GM19240 (cell line): Measurements from ENCODE around the gene FCER2.
A peak's percentile ranks its signal among the peaks of the same experiment; 100 is the strongest.

Experiments used
- DNase-seq: peaks from one replicate; pipeline ENCODE4 v3.0.0; 2011; ENCODE audit warnings: low spot score; ENCODE audit not compliant: insufficient read length

Gene FCER2

GRCh38 chr19:7701049-7701653 is 780 bp downstream of the FCER2 start:
- DNase-seq, result no peak

DNA sequence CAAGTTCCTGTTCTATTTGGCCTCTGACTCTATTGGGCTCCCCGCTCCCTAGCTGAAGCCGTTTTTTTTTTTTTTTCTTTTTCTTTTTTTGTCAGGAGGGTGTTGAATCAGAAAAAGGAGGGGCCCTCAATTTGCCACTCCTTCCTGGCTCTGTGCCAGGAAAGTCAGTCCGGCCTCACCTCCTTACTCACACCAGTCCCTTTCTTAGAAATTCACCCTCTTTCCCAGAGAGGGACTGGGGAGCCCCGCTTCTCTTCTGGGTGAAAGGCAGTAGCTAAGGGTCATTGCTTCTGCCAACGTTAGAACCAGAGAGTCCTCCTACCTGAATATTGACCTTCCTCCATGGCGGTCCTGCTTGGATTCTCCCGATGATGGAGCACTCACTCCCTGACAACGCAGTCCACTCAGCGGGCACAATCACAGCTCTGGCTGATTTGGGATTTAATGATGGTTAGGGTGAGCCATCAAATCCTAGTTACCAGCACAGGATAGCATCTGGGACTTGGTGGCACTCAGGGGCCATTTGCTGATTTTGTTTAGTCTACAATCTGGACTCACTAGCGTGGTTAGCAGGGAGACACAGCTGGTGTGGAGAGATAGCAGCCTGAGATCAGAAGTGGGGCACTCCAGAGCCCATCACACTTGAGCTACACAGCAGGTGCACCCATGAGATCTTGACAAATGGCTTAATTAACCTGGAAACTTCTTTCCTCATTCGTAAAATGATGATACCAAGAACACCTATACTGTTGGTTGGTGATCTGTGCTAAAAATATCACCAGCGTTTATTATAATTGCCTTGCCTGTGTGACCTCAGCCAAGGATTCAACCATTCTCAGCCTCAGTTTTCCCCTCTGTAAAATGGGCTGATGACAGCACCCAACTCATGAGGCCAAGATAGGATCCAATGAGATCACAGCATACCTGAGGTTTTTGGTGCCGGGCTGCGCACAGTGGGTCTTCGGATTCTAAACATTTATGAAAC is 2.2 kb downstream of the FCER2 start:
- no peak for DNase-seq

DNA sequence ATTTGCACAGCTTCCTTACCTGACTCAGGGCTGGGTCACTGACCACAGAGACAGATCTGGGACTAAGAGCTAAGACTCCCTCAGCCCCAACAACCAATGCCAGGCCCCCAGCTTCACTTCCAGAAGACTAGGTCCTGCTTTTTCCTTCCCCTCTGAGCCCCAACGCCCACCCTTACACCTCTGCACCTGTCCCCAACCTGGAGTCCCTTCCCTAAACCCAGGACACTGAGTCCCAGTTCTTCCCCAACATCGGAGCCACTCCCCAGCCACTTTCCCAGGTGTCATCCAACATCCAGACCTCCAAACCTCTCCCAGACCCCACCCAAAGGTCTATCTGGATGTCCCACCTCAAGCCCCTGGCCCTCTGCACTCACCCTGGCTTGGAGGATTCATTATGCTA is 2.9 kb downstream of the FCER2 start:
- no peak for DNase-seq

GRCh38 chr19:7698583-7698982 is 3.3 kb downstream of the FCER2 start:
- DNase-seq, result no peak

DNA sequence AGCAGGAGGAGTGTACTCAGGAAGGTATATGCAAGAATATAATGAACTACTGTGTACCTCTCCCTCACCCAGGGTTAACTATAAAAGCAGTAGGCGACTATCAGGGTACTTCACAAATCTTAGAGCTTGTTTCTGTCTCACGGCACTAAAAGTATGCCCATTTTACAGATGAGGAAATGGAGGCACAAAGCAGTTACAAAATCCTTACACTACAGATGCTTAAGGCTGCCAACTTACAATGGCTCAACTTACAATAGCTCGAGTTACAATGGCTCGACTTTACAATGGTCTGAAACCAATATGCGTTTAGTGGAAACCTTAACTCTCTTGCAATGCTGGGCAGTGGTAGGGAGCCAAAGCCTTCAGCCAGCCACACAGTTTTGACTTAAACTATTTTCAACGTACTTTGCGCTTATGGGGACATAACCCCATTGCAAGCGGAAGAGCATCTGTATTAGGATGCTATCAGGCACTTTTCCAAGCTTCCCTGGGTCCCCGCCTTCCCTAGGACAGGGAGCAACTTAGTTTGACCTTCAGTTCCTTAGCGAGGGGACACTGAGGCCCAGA is 4.1 kb downstream of the FCER2 start:
- no peak for DNase-seq

DNA sequence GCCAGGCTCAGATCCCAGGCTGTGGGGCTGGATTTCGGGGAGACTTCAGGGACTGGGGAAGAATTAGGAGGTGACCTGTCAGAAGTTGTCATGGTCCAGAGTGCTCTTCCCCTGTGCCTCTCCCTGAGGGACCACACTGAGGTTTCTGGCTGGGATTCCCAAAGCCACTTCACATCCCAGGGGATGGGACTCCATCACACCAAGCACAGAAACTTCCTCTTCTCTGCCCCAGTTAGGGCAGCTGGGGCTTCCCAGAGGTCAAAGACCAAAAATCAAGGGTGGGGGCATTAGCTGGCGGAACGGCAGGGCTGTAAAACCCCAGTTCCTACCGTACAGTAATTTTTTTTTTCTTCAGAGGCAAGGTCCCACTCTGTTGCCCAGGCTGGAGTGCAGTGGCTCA is 7.4 kb downstream of the FCER2 start:
- DNase-seq, result no peak

- DNase-seq, result no peak
Observed at GRCh38 chr19:7692417-7693088, 9.4 kb downstream of the FCER2 start.

GRCh38 chr19:7691497-7691896 is 10.4 kb downstream of the FCER2 start:
- no peak for DNase-seq

DNA sequence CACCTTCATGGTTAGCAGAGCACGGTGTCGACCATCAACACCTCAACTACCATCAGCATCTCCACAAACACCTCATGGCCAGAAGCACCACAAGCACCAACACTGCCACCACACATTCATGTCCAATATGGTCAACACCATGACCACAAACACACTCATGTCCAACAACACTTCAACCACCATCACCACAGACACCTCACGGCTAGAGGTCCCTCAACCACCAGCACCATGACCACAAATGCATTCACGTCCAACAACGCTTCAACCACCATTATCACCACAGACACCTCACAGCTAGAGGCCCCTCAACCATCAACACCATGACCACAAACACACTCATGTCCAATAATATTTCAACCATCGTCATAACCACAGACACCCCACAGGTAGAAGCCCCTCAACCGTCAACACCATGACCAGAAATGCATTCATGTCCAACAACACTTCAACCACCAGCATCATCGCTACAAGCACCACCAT is 11.1 kb downstream of the FCER2 start:
- no peak for DNase-seq

- DNase-seq, result no peak
Observed at GRCh38 chr19:7689165-7689564, 12.8 kb downstream of the FCER2 start.

- no peak for DNase-seq
Observed at GRCh38 chr19:7687177-7687576, 14.8 kb downstream of the FCER2 start.

DNA sequence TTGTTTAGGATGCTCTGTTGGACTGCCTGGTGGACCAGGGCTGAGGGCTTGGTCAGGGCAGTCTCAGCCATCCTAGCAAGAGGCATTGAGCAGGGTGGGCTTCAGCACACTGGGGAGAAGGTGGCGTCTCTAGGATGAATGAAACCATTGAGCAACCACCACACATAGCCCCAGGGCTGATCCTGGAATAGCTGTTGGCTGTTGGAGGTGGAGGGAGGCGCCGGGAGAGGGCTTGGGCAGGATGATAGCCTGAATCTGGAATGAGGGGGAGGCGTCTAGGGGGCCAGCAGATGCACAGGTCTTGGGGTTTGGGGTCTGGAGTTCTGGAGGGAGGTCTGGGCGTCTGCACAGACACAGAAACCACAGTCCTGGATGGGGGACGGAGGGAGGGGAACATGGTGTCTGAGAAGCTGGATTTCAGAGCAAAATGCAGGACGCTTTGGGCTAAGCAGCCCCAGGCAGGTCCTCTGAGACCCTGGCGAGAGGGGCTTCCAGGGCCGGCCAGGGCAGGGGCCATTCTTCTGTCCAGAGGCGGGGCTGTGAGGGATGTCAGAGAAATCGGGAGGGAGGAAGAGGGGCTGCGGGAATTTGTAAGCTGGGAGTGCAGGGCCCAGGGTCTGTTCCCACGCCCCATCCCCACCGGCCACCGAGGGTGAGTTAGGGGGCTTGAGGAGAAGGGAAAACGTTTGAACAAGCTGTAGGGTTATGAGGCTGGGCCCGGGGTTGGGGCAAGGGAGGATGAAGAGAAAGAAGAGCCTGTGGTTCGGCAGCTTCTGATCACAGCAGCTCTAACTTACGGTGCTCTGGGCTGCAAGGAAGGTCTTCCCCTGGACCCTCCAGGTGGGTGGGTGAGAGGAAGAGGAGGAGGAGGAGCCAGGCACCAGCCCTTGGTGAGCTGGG is 16.1 kb downstream of the FCER2 start:
- DNase-seq, result no peak

DNA sequence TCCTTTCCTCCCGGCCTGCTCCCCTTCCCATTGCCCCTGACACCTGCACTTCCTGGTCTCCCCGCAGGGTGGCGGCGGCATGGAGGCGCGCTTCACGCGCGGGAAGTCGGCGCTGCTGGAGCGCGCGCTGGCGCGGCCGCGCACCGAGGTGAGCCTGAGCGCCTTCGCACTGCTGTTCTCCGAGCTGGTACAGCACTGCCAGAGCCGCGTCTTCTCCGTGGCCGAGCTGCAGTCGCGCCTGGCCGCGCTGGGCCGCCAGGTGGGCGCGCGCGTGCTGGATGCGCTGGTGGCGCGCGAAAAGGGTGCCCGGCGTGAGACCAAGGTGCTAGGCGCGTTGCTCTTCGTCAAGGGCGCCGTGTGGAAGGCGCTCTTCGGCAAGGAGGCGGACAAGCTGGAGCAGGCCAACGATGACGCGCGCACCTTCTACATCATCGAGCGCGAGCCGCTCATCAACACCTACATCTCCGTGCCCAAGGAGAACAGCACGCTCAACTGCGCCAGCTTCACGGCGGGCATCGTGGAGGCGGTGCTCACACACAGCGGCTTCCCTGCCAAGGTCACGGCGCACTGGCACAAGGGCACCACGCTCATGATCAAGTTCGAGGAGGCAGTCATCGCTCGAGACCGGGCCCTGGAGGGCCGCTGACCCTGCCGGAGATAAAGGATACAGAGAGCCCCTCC is 19.6 kb downstream of the FCER2 start:
- no peak for DNase-seq

DNA sequence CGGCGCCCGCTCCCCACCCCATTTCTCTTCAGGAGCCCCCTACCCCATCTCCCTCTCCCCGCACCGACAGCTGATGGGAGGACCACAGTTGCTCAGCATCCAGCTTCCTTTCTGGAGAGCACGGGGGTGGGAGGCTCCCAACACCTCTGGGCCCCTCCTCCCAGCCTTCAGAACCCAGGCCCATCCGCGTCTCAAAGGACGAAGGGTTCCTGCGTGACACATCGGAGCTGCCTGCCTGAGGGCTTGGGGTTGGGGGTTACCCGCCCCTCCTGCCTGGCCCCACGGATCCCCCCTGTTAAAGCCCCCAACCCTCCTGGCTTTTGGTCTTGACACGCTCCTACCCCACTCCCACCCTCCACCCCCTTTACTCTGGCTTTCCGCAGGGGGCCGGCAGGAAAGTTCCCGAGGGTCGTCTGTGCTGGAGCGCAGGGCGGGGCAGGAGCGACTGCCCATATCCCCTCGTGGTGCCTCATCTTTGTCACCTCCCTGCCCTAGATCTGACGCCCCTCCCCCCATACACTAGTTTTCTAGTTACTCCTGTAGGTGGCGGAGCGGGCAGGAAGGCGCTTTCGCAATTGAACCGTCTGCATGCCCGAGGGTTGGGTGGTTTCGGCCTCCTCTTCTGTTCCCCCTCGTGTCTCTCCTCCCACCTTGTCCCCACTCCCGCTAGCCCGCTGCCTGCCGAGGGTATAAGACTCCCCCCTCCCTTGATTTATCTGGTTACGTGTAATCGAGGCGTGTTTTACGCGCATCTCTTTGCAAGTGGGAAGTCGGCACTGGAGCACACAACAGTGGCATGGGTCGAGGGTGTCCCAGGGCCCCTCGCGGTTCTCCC is 20.4 kb downstream of the FCER2 start:
- DNase-seq, result peak; percentile 89

GRCh38 chr19:7680606-7681339 is 21.2 kb downstream of the FCER2 start, which contains the start of gene TRAPPC5:
Gene TRAPPC5, plus strand, starts transcription at chr19:7680833. Its CDS starts 1,421 bp downstream, at chr19:7682254.
- peak; percentile 83 for DNase-seq

GRCh38 chr19:7679771-7680605 is 21.9 kb downstream of the FCER2 start:
- DNase-seq, result no peak

- DNase-seq, result peak; percentile 70
Observed at GRCh38 chr19:7678971-7679751, 22.8 kb downstream of the FCER2 start.
